Skeletal muscle tissue (tissue), 4 donors: Measurements from ENCODE around the gene GSTO1. TPM values are rescaled to one million over a fixed set of nuclear protein-coding genes. Genes with fewer than 3 reads are reported as not detected.
"Not testable (repeated sequence)": the region's sequence is repeated elsewhere in the genome, so short reads cannot be mapped to it uniquely, and the experiment has no call there.

Source experiments
- H3K27ac ChIP-seq: one replicate; pipeline ENCODE4 v1.7.0; 2013; ENCODE audit warnings: mild to moderate bottlenecking, low read depth, low read length, inconsistent platforms
- H3K27me3 ChIP-seq, 3 donors: one replicate each; pipeline ENCODE4 v1.7.0; 2013; ENCODE audit warnings: low read length in 3 of 3; ENCODE audit not compliant: control insufficient read depth in 3 of 3, insufficient read depth in 3 of 3
- H3K36me3 ChIP-seq, 3 donors: one replicate each; pipeline ENCODE4 v1.7.0; 2013; ENCODE audit warnings: low read length in 3 of 3; ENCODE audit not compliant: control insufficient read depth in 3 of 3, insufficient read depth in 3 of 3
- H3K4me1 ChIP-seq, 3 donors: one replicate each; pipeline ENCODE4 v1.7.0; 2013; ENCODE audit warnings: low read length in 3 of 3, mild to moderate bottlenecking in 3 of 3; ENCODE audit not compliant: control insufficient read depth in 3 of 3, insufficient read depth in 3 of 3
- H3K4me3 ChIP-seq, 3 donors: one replicate each; pipeline ENCODE4 v1.7.0; 2013; ENCODE audit warnings: low read length in 3 of 3
- H3K9ac ChIP-seq, 3 donors: one replicate each; pipeline ENCODE4 v1.7.0; 2013; ENCODE audit warnings: low read length in 3 of 3, mild to moderate bottlenecking in 3 of 3, moderate library complexity in 2 of 3, low read depth in 1 of 3
- H3K9me3 ChIP-seq, 3 donors: one replicate each; pipeline ENCODE4 v1.7.0; 2013; ENCODE audit warnings: low read length in 3 of 3; ENCODE audit not compliant: control insufficient read depth in 3 of 3
- total RNA-seq: library from RNA; depleted of rRNA; stranded (reverse); fragments of >200 nt; gene quantifications from one replicate; pipeline ENCODE4 v1.2.3, GENCODE V29; 2014
- donor health status: Osteomylitis.

GSTO1 gene
- total RNA-seq, 1 donor from 2014 or later, result 53.2 TPM

GRCh38 chr10:104232613-104233102, 22.0 kb upstream of the GSTO1 start:
- Histone ChIP-seq H3K27ac (no peak overlapping the region), H3K27me3 (no peaks in the 10 kb centered on the region), H3K4me1 (peaks cover 7 to 8% (median 7%) of the 10 kb centered on the region in 3 donors), H3K4me3 (peak overlapping the region; percentile 83 to 96 (median 92)), H3K36me3 (no peaks in the 10 kb centered on the region), H3K9me3 (peaks cover 0 to 4% (median 0%) of the 10 kb centered on the region in 3 donors), H3K9ac (peak overlapping the region; percentile 20 to 85 (median 80))

GRCh38 chr10:104233817-104234216, 20.9 kb upstream of the GSTO1 start:
- Histone ChIP-seq H3K9ac (no peak overlapping the region), H3K36me3 (no peaks in the 10 kb centered on the region), H3K27ac (no peak overlapping the region), H3K27me3 (no peaks in the 10 kb centered on the region), H3K9me3 (peaks cover 0 to 4% (median 0%) of the 10 kb centered on the region in 3 donors), H3K4me1 (peaks cover 7 to 8% (median 7%) of the 10 kb centered on the region in 3 donors), H3K4me3 (no peak overlapping the region)

GRCh38 chr10:104234934-104235333, 19.8 kb upstream of the GSTO1 start:
- Histone ChIP-seq H3K4me1 (peaks cover 7 to 8% (median 7%) of the 10 kb centered on the region in 3 donors), H3K36me3 (no peaks in the 10 kb centered on the region), H3K27ac (no peak overlapping the region), H3K9ac (no peak overlapping the region), H3K4me3 (no peak overlapping the region), H3K27me3 (no peaks in the 10 kb centered on the region), H3K9me3 (peaks cover 0 to 4% (median 0%) of the 10 kb centered on the region in 3 donors)

- Histone ChIP-seq H3K9ac (no peak overlapping the region), H3K4me1 (peaks cover 7 to 8% (median 7%) of the 10 kb centered on the region in 3 donors), H3K27me3 (no peaks in the 10 kb centered on the region), H3K4me3 (no peak overlapping the region), H3K27ac (no peak overlapping the region), H3K36me3 (no peaks in the 10 kb centered on the region), H3K9me3 (peaks cover 0 to 4% (median 0%) of the 10 kb centered on the region in 3 donors)
Measured at GRCh38 chr10:104235801-104236200, 18.9 kb upstream of the GSTO1 start.

GRCh38 chr10:104240078-104240477, 14.6 kb upstream of the GSTO1 start:
- no peaks in the 10 kb centered on the region for H3K27me3 ChIP-seq
- no peaks in the 10 kb centered on the region for H3K4me1 ChIP-seq
- no peak overlapping the region for H3K4me3 ChIP-seq
- peaks cover 0 to 4% (median 0%) of the 10 kb centered on the region in 3 donors for H3K9me3 ChIP-seq
- H3K36me3 ChIP-seq, result no peaks in the 10 kb centered on the region
- no peak overlapping the region for H3K9ac ChIP-seq
- H3K27ac ChIP-seq, result no peak overlapping the region

GRCh38 chr10:104242545-104242944, 12.1 kb upstream of the GSTO1 start:
- Histone ChIP-seq H3K4me3 (no peak overlapping the region), H3K27ac (no peak overlapping the region), H3K9ac (no peak overlapping the region), H3K36me3 (no peaks in the 10 kb centered on the region), H3K27me3 (peaks cover 0 to 4% (median 0%) of the 10 kb centered on the region in 3 donors), H3K4me1 (no peaks in the 10 kb centered on the region), H3K9me3 (no peaks in the 10 kb centered on the region)

- H3K9me3 ChIP-seq, H3K27me3 ChIP-seq, H3K9ac ChIP-seq, H3K4me3 ChIP-seq, H3K36me3 ChIP-seq, H3K4me1 ChIP-seq, H3K27ac ChIP-seq: not testable (repeated sequence)
Measured at GRCh38 chr10:104243009-104243408, 11.7 kb upstream of the GSTO1 start.

GRCh38 chr10:104243512-104243911, 11.2 kb upstream of the GSTO1 start:
- no peak overlapping the region for H3K9ac ChIP-seq
- H3K4me1 ChIP-seq, result no peaks in the 10 kb centered on the region
- H3K27me3 ChIP-seq, result peaks cover 0 to 5% (median 0%) of the 10 kb centered on the region in 3 donors
- no peak overlapping the region for H3K4me3 ChIP-seq
- no peak overlapping the region for H3K27ac ChIP-seq
- no peaks in the 10 kb centered on the region for H3K36me3 ChIP-seq
- peaks cover 0 to under 1% (median 0%) of the 10 kb centered on the region in 3 donors for H3K9me3 ChIP-seq

GRCh38 chr10:104245066-104245632, 9.5 kb upstream of the GSTO1 start:
- peaks cover 0 to 3% (median 0%) of the 10 kb centered on the region in 3 donors for H3K9me3 ChIP-seq
- H3K9ac ChIP-seq, result no peak overlapping the region
- H3K27me3 ChIP-seq, result peaks cover 0 to 5% (median 0%) of the 10 kb centered on the region in 3 donors
- H3K27ac ChIP-seq, result no peak overlapping the region
- no peaks in the 10 kb centered on the region for H3K4me1 ChIP-seq
- H3K36me3 ChIP-seq, result no peaks in the 10 kb centered on the region
- H3K4me3 ChIP-seq, result no peak overlapping the region

- Histone ChIP-seq H3K9ac (no peak overlapping the region), H3K4me1 (no peaks in the 10 kb centered on the region), H3K4me3 (no peak overlapping the region), H3K36me3 (no peaks in the 10 kb centered on the region), H3K9me3 (peaks cover 0 to 3% (median 0%) of the 10 kb centered on the region in 3 donors), H3K27ac (no peak overlapping the region), H3K27me3 (peaks cover 0 to 5% (median 0%) of the 10 kb centered on the region in 3 donors)
Measured at GRCh38 chr10:104246976-104247375, 7.7 kb upstream of the GSTO1 start.
